OCI-LY7 (cell line): ENCODE measurements around the gene TMEM225B. TPM values are rescaled to one million over a fixed set of nuclear protein-coding genes. Genes with fewer than 3 reads are reported as not detected.

ENCODE experiments used
- BruUV-seq: library from RNA; stranded (reverse); fragments of 400-500 nt; replicated peaks from 2 replicates; lab custom pipeline; 2021; lab: Mats Ljungman, UMichigan
- CTCF ChIA-PET: fragments of 300-600 bp; sonication (Branson Sonifier 250); formaldehyde crosslinking; loops from one replicate; lab custom pipeline; 2022; ENCODE audit warnings: antibody characterized with exemption; ENCODE audit not compliant: unreplicated experiment; lab: Charles Lee
- POLR2A ChIA-PET: fragments of 300-600 bp; sonication (Branson Sonifier 250); formaldehyde crosslinking; loops from one replicate; lab custom pipeline; 2022; ENCODE audit warnings: antibody characterized with exemption; lab: Charles Lee
- DNase-seq: peaks from one replicate; pipeline ENCODE4 v3.0.0-alpha.2; 2015; ENCODE audit warnings: low spot score
- H2AFZ ChIP-seq: fragments of 200-600 bp; sonication (generic), shearing (Covaris generic); 2 replicates; pipeline ENCODE4 v1.6.1; 2014; ENCODE audit warnings: mild to moderate bottlenecking, antibody characterized with exemption, low read length, moderate library complexity
- H3K27ac ChIP-seq: fragments of 200-600 bp; sonication (generic); 2 replicates; pipeline ENCODE4 v1.5.1; 2014; ENCODE audit warnings: mixed run types, low read depth, mild to moderate bottlenecking, moderate library complexity, low read length, inconsistent platforms; ENCODE audit not compliant: poor library complexity, severe bottlenecking
- H3K36me3 ChIP-seq: fragments of 200-600 bp; sonication (generic); 2 replicates; pipeline ENCODE4 v1.6.1; 2014; ENCODE audit warnings: mild to moderate bottlenecking, antibody characterized with exemption, low read length, moderate library complexity, mixed read lengths; ENCODE audit not compliant: insufficient read depth
- H3K4me1 ChIP-seq: fragments of 200-600 bp; sonication (generic); 2 replicates; pipeline ENCODE4 v1.5.1; 2014; ENCODE audit warnings: mild to moderate bottlenecking, low read length; ENCODE audit not compliant: insufficient read depth, poor library complexity, severe bottlenecking
- H3K4me2 ChIP-seq: fragments of 200-600 bp; sonication (generic); 2 replicates; pipeline ENCODE4 v1.6.1; 2014; ENCODE audit warnings: mild to moderate bottlenecking, low read length
- H3K4me3 ChIP-seq: fragments of 200-600 bp; sonication (generic); 2 replicates; pipeline ENCODE4 v1.5.1; 2014; ENCODE audit warnings: mild to moderate bottlenecking, low read depth, low read length; ENCODE audit not compliant: poor library complexity, severe bottlenecking
- H3K79me2 ChIP-seq: fragments of 200-600 bp; sonication (generic); 2 replicates; pipeline ENCODE4 v1.6.1; 2016; ENCODE audit warnings: low read depth, mild to moderate bottlenecking, low read length, moderate library complexity, mixed read lengths; ENCODE audit not compliant: insufficient read depth
- H3K9me2 ChIP-seq: fragments of 200-600 bp; sonication (generic); 2 replicates; pipeline ENCODE4 v1.6.1; 2016; ENCODE audit warnings: mild to moderate bottlenecking, low read length, mixed read lengths; ENCODE audit not compliant: insufficient read depth
- H3K9me3 ChIP-seq: fragments of 200-600 bp; sonication (generic); 2 replicates; pipeline ENCODE4 v1.6.1; 2014; ENCODE audit warnings: mild to moderate bottlenecking, mixed run types, low read length, mixed read lengths
- H4K20me1 ChIP-seq: fragments of 200-600 bp; sonication (generic); 2 replicates; pipeline ENCODE4 v1.6.1; 2014; ENCODE audit warnings: mild to moderate bottlenecking, antibody characterized with exemption, low read length, moderate library complexity, mixed read lengths; ENCODE audit not compliant: insufficient read depth
- CTCF ChIP-seq: fragments of 200-600 bp; sonication (generic); conservative IDR thresholded peaks from 2 replicates; pipeline ENCODE4 v1.5.1; 2014; ENCODE audit warnings: mild to moderate bottlenecking, antibody characterized with exemption, low read length, moderate library complexity, mixed read lengths
- EZH2phosphoT487 ChIP-seq: fragments of 200-600 bp; sonication (generic); IDR thresholded peaks from 2 replicates; pipeline ENCODE4 v1.6.1; 2018; ENCODE audit warnings: low read depth, borderline replicate concordance, mild to moderate bottlenecking, mixed run types, antibody characterized with exemption, low read length, moderate library complexity, mixed read lengths
- intact Hi-C: fragments of 100-400 bp; cut with micrococcal nuclease; formaldehyde crosslinking; loops from one replicate; pipeline ENCODE4 v1.10.0; 2022; ENCODE audit not compliant: unreplicated experiment
- total RNA-seq, 2 experiments: library from RNA; depleted of rRNA in 1 of 2; stranded (reverse); fragments of >200 nt in 1 of 2; shearing (Covaris generic) in 1 of 2; gene quantifications; 2 replicates each; pipeline ENCODE4 v1.2.3, GENCODE V29; 2014 to 2022

The TMEM225B gene
- total RNA-seq, 2 experiments from 2014 or later: 2.4 TPM

GRCh38 chr7:99639267-99639666 is 41.2 kb downstream of the TMEM225B start:
- ChIA-PET POLR2A (no interaction called here), CTCF (interaction anchor here (0.6 kb wide), 1 partner anchor 30 kb away, joined by 4 read pairs; no protein-coding TSS in a partner anchor)
- intact Hi-C loops: no loop called here
- Histone ChIP-seq H3K36me3 (no peaks in the 10 kb centered on the region), H3K79me2 (no peaks in the 10 kb centered on the region), H3K9me3 (no peaks in the 10 kb centered on the region), H3K27ac (no peak overlapping the region), H3K4me2 (no peak overlapping the region), H3K4me3 (no peak overlapping the region), H3K4me1 (no peaks in the 10 kb centered on the region), H3K9me2 (no peaks in the 10 kb centered on the region), H2AFZ (no peak overlapping the region), H4K20me1 (no peaks in the 10 kb centered on the region)
- no TSS peak for BruUV-seq
- no peak for DNase-seq
- TF ChIP-seq CTCF (no peak), EZH2phosphoT487 (no peak)

GRCh38 chr7:99642027-99642426 is 44.0 kb downstream of the TMEM225B start:
- Histone ChIP-seq H3K79me2 (no peaks in the 10 kb centered on the region), H3K4me1 (no peaks in the 10 kb centered on the region), H3K27ac (no peak overlapping the region), H3K4me3 (no peak overlapping the region), H4K20me1 (no peaks in the 10 kb centered on the region), H3K9me3 (no peaks in the 10 kb centered on the region), H2AFZ (no peak overlapping the region), H3K9me2 (no peaks in the 10 kb centered on the region), H3K36me3 (no peaks in the 10 kb centered on the region), H3K4me2 (no peak overlapping the region)
- ChIA-PET CTCF (no interaction called here), POLR2A (interaction anchor here (0.6 kb wide), 1 partner anchor 97 kb away, joined by 3 read pairs; no protein-coding TSS in a partner anchor)
- no peak for DNase-seq
- intact Hi-C loops: no loop called here
- BruUV-seq: no TSS peak
- TF ChIP-seq CTCF: no peak
- TF ChIP-seq EZH2phosphoT487: no peak

- POLR2A ChIA-PET: no interaction called here
- no peaks in the 10 kb centered on the region for H3K79me2 ChIP-seq
- no TSS peak for BruUV-seq
- no peaks in the 10 kb centered on the region for H3K9me3 ChIP-seq
- H3K4me3 ChIP-seq: no peak overlapping the region
- H3K4me1 ChIP-seq: no peaks in the 10 kb centered on the region
- H4K20me1 ChIP-seq: no peaks in the 10 kb centered on the region
- H3K9me2 ChIP-seq: no peaks in the 10 kb centered on the region
- no peak overlapping the region for H3K4me2 ChIP-seq
- no peak overlapping the region for H2AFZ ChIP-seq
- H3K27ac ChIP-seq: no peak overlapping the region
- intact Hi-C loops: no loop called here
- DNase-seq: no peak
- no peaks in the 10 kb centered on the region for H3K36me3 ChIP-seq
- CTCF ChIA-PET: no interaction called here
- TF ChIP-seq EZH2phosphoT487: no peak
- TF ChIP-seq CTCF: no peak
Measured at GRCh38 chr7:99643464-99643863, 45.4 kb downstream of the TMEM225B start.
